ENCODE data around the gene USP15.

DNA sequence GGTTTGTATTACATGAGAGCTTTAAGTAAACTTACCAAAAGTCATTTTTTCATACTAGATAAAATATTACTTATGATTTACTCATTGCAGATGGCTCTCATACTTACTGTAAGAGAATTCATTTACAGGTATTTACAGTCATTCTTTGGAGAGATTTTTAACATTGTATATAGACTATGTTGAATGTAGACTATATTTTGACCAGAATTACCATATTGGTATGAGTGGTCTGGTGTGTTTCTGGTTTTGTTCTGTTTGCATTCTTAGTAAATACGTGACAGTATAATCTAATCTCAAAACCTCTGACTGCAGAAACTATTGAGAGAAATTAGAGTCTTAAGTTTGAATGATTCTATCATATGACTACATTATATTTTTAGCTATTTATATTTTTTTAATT is 91.1 kb downstream of the USP15 start:
- no peak for TF ChIP-seq POLR2A (IDR thresholded peaks at IDR 0.05)
- TF ChIP-seq, protein P1, sequence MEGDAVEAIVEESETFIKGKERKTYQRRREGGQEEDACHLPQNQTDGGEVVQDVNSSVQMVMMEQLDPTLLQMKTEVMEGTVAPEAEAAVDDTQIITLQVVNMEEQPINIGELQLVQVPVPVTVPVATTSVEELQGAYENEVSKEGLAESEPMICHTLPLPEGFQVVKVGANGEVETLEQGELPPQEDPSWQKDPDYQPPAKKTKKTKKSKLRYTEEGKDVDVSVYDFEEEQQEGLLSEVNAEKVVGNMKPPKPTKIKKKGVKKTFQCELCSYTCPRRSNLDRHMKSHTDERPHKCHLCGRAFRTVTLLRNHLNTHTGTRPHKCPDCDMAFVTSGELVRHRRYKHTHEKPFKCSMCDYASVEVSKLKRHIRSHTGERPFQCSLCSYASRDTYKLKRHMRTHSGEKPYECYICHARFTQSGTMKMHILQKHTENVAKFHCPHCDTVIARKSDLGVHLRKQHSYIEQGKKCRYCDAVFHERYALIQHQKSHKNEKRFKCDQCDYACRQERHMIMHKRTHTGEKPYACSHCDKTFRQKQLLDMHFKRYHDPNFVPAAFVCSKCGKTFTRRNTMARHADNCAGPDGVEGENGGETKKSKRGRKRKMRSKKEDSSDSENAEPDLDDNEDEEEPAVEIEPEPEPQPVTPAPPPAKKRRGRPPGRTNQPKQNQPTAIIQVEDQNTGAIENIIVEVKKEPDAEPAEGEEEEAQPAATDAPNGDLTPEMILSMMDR (IDR thresholded peaks at IDR 0.05) = no peak

Data from lower leg skin (tissue), 3 donors.